PC-9 (cell line): Measurements from ENCODE around the gene SLC16A2. TPM values are rescaled to one million over a fixed set of nuclear protein-coding genes. Genes with fewer than 3 reads are reported as not detected.

Experiments used
- BruUV-seq: library from RNA; stranded (reverse); fragments of 400-500 nt; replicated peaks from 2 replicates; lab custom pipeline; 2021; lab: Mats Ljungman, UMichigan
- CTCF ChIA-PET: fragments of 300-600 bp; sonication (Branson Sonifier 250); formaldehyde crosslinking; loops from one replicate; lab custom pipeline; 2022; ENCODE audit warnings: antibody characterized with exemption; lab: Charles Lee
- POLR2A ChIA-PET: fragments of 300-600 bp; sonication (Branson Sonifier 250); formaldehyde crosslinking; loops from one replicate; lab custom pipeline; 2022; ENCODE audit warnings: antibody characterized with exemption; ENCODE audit not compliant: unreplicated experiment; lab: Charles Lee
- DNase-seq, 2 experiments: peaks; one replicate each; pipeline versions ENCODE4 v3.0.0 to v3.0.0-alpha.2; 2015 to 2022; ENCODE audit warnings: mixed read lengths in 1 of 2
- H2AFZ ChIP-seq: fragments of 200-600 bp; sonication (generic); 2 replicates; pipeline ENCODE4 v1.8.1; 2017; ENCODE audit warnings: antibody characterized with exemption
- H3F3A ChIP-seq: fragments of 200-600 bp; sonication (generic); 2 replicates; pipeline ENCODE4 v1.8.1; 2017; ENCODE audit warnings: antibody characterized with exemption, mild to moderate bottlenecking, low read depth; ENCODE audit not compliant: insufficient read depth
- H3K27ac ChIP-seq: fragments of 200-600 bp; sonication (generic); 2 replicates; pipeline ENCODE4 v1.6.1; 2016; ENCODE audit warnings: mixed run types
- H3K27me3 ChIP-seq: fragments of 200-600 bp; sonication (generic); 2 replicates; pipeline ENCODE4 v1.6.1; 2016; ENCODE audit warnings: low read depth, mixed run types; ENCODE audit not compliant: insufficient read depth
- H3K36me3 ChIP-seq: fragments of 200-600 bp; sonication (generic); 2 replicates; pipeline ENCODE4 v1.6.1; 2016; ENCODE audit warnings: low read depth, mixed run types
- H3K4me1 ChIP-seq: fragments of 200-600 bp; sonication (generic); replicated peaks from 2 replicates; pipeline ENCODE4 v1.6.1; 2016; ENCODE audit warnings: mixed run types; ENCODE audit not compliant: insufficient read depth
- H3K4me2 ChIP-seq: fragments of 200-600 bp; sonication (generic); 2 replicates; pipeline ENCODE4 v1.6.1; 2017; ENCODE audit warnings: mixed run types
- H3K4me3 ChIP-seq: fragments of 200-600 bp; sonication (generic); 2 replicates; pipeline ENCODE4 v1.6.1; 2016; ENCODE audit warnings: mixed run types
- H3K79me2 ChIP-seq: fragments of 200-600 bp; sonication (generic); 2 replicates; pipeline ENCODE4 v1.6.1; 2017; ENCODE audit warnings: low read depth, mixed run types
- H3K9me2 ChIP-seq: fragments of 200-600 bp; sonication (generic); 2 replicates; pipeline ENCODE4 v1.8.1; 2017; ENCODE audit warnings: mild to moderate bottlenecking; ENCODE audit not compliant: insufficient read depth
- H3K9me3 ChIP-seq: fragments of 200-600 bp; sonication (generic); 2 replicates; pipeline ENCODE4 v1.8.1; 2016; ENCODE audit warnings: low read depth; ENCODE audit not compliant: insufficient read depth
- H4K20me1 ChIP-seq: fragments of 200-600 bp; sonication (generic); 2 replicates; pipeline ENCODE4 v1.8.1; 2017; ENCODE audit not compliant: insufficient read depth
- CTCF ChIP-seq: fragments of 200-600 bp; sonication (generic); conservative IDR thresholded peaks from 2 replicates; pipeline ENCODE4 v1.6.1; 2017; ENCODE audit warnings: mixed run types, antibody characterized with exemption, mild to moderate bottlenecking, moderate library complexity
- EZH2 ChIP-seq: fragments of 200-600 bp; sonication (generic); IDR thresholded peaks from 2 replicates; pipeline ENCODE4 v1.8.0; 2017; ENCODE audit warnings: antibody characterized with exemption, low read depth
- intact Hi-C: fragments of 100-400 bp; cut with micrococcal nuclease; formaldehyde crosslinking; loops from one replicate; pipeline ENCODE4 v1.10.0; 2022; ENCODE audit not compliant: unreplicated experiment
- total RNA-seq: library from RNA; stranded (reverse); gene quantifications from 2 replicates; pipeline ENCODE4 v1.2.3, GENCODE V29; 2021

The SLC16A2 gene
- total RNA-seq, 1 experiment from 2014 or later = not detected

- no peaks in the 10 kb centered on the region for H3K79me2 ChIP-seq
- no peaks in the 10 kb centered on the region for H4K20me1 ChIP-seq
- no peaks in the 10 kb centered on the region for H3K9me2 ChIP-seq
- H2AFZ ChIP-seq = no peak overlapping the region
- H3K4me3 ChIP-seq = no peak overlapping the region
- H3K9me3 ChIP-seq = no peaks in the 10 kb centered on the region
- H3K4me1 ChIP-seq = peaks cover 20% of the 10 kb centered on the region
- no peaks in the 10 kb centered on the region for H3K27me3 ChIP-seq
- no peaks in the 10 kb centered on the region; the same call in 1 of the 2 replicates for H3F3A ChIP-seq
- H3K27ac ChIP-seq = no peak overlapping the region
- ChIA-PET CTCF (no interaction called here), POLR2A (no interaction called here)
- DNase-seq = peak in 1 of 2 experiments; percentile 74
- BruUV-seq = no TSS peak
- H3K36me3 ChIP-seq = no peaks in the 10 kb centered on the region
- H3K4me2 ChIP-seq = peak overlapping the region; percentile 38; the same call in 1 of the 2 replicates
- TF ChIP-seq EZH2 (no peak), CTCF (no peak)
- intact Hi-C loops = no loop called here
Observed at GRCh38 chrX:74437530-74437929, 16.2 kb downstream of the SLC16A2 start.

- intact Hi-C loops = no loop called here
- POLR2A ChIA-PET = no interaction called here
- no peak overlapping the region for H2AFZ ChIP-seq
- no peaks in the 10 kb centered on the region for H3K79me2 ChIP-seq
- no peak overlapping the region for H3K4me2 ChIP-seq
- H3F3A ChIP-seq = no peaks in the 10 kb centered on the region; the same call in 1 of the 2 replicates
- no peaks in the 10 kb centered on the region for H3K9me3 ChIP-seq
- no peak for DNase-seq
- no peaks in the 10 kb centered on the region for H4K20me1 ChIP-seq
- no peak for TF ChIP-seq EZH2
- TF ChIP-seq CTCF = no peak
- CTCF ChIA-PET = no interaction called here
- H3K9me2 ChIP-seq = no peaks in the 10 kb centered on the region
- H3K36me3 ChIP-seq = no peaks in the 10 kb centered on the region
- BruUV-seq = no TSS peak
- H3K27me3 ChIP-seq = no peaks in the 10 kb centered on the region
- no peak overlapping the region for H3K4me3 ChIP-seq
- H3K27ac ChIP-seq = no peak overlapping the region
- H3K4me1 ChIP-seq = peaks cover 20% of the 10 kb centered on the region
Observed at GRCh38 chrX:74438764-74439163, 17.5 kb downstream of the SLC16A2 start.

- H3K9me2 ChIP-seq = no peaks in the 10 kb centered on the region
- no peak overlapping the region for H3K4me2 ChIP-seq
- no peak overlapping the region for H2AFZ ChIP-seq
- no peaks in the 10 kb centered on the region for H3K9me3 ChIP-seq
- H3K27me3 ChIP-seq = no peaks in the 10 kb centered on the region
- H3K36me3 ChIP-seq = no peaks in the 10 kb centered on the region
- intact Hi-C loops = no loop called here
- no peak for DNase-seq
- H3K79me2 ChIP-seq = no peaks in the 10 kb centered on the region
- H3F3A ChIP-seq = peaks cover 15% of the 10 kb centered on the region; the same call in 1 of the 2 replicates
- no peak overlapping the region for H3K4me3 ChIP-seq
- H3K4me1 ChIP-seq = peaks cover 17% of the 10 kb centered on the region
- no peak overlapping the region for H3K27ac ChIP-seq
- BruUV-seq = no TSS peak
- no peak for TF ChIP-seq EZH2
- TF ChIP-seq CTCF = no peak
- ChIA-PET CTCF (no interaction called here), POLR2A (no interaction called here)
- H4K20me1 ChIP-seq = no peaks in the 10 kb centered on the region
Observed at GRCh38 chrX:74445099-74445498, 23.8 kb downstream of the SLC16A2 start.
